Neural cell (in vitro differentiated cells): Measurements from ENCODE around the gene CTU1. TPM values are rescaled to one million over a fixed set of nuclear protein-coding genes. Genes with fewer than 3 reads are reported as not detected.

ENCODE experiments used
- H2AFZ ChIP-seq: fragments of 200-600, 300-800 bp; sonication (generic), shearing (Covaris generic); 2 replicates; pipeline ENCODE4 v1.6.0; 2014; ENCODE audit warnings: low read depth, mild to moderate bottlenecking, antibody characterized with exemption, low read length, moderate library complexity
- H3F3A ChIP-seq: fragments of 200-600 bp; shearing (Covaris generic); 2 replicates; pipeline ENCODE4 v1.6.1; 2016; ENCODE audit warnings: mild to moderate bottlenecking, moderate library complexity, mixed read lengths, antibody characterized with exemption, low read length; ENCODE audit not compliant: insufficient read depth, poor library complexity, severe bottlenecking
- H3K27ac ChIP-seq: fragments of 200-600, 300-800 bp; sonication (generic), shearing (Covaris generic); 2 replicates; pipeline ENCODE4 v1.5.1; 2014; ENCODE audit warnings: mild to moderate bottlenecking, low read length, moderate library complexity
- H3K27me3 ChIP-seq: fragments of 300-800, 200-600 bp; sonication (generic), shearing (Covaris generic); 2 replicates; pipeline ENCODE4 v1.6.0; 2014; ENCODE audit warnings: mild to moderate bottlenecking, low read depth, low read length, moderate library complexity; ENCODE audit not compliant: insufficient read depth
- H3K36me3 ChIP-seq: fragments of 300-800, 200-600 bp; sonication (generic), shearing (Covaris generic); 2 replicates; pipeline ENCODE4 v1.5.1; 2014; ENCODE audit warnings: mild to moderate bottlenecking, antibody characterized with exemption, low read length, moderate library complexity; ENCODE audit not compliant: insufficient read depth
- H3K4me2 ChIP-seq: fragments of 300-800, 200-600 bp; sonication (generic), shearing (Covaris generic); 2 replicates; pipeline ENCODE4 v1.6.0; 2014; ENCODE audit warnings: mild to moderate bottlenecking, low read length
- H3K4me3 ChIP-seq: fragments of 300-800, 200-600 bp; sonication (generic), shearing (Covaris generic); 2 replicates; pipeline ENCODE4 v1.5.1; 2014; ENCODE audit warnings: mild to moderate bottlenecking, low read length, moderate library complexity
- H3K79me2 ChIP-seq: fragments of 200-600 bp; shearing (Covaris generic); replicated peaks from 2 replicates; pipeline ENCODE4 v1.6.0; 2014; ENCODE audit warnings: mild to moderate bottlenecking, low read length, moderate library complexity; ENCODE audit not compliant: insufficient read depth
- H3K9ac ChIP-seq: fragments of 300-800, 200-600 bp; sonication (generic), shearing (Covaris generic); 2 replicates; pipeline ENCODE4 v1.6.1; 2016; ENCODE audit warnings: mild to moderate bottlenecking, low read length, mixed read lengths
- H3K9me2 ChIP-seq: fragments of 200-600 bp; shearing (Covaris generic); 2 replicates; pipeline ENCODE4 v1.6.1; 2016; ENCODE audit warnings: mild to moderate bottlenecking, low read length, mixed read lengths; ENCODE audit not compliant: insufficient read depth
- H3K9me3 ChIP-seq: fragments of 200-600, 300-800 bp; sonication (generic), shearing (Covaris generic); 2 replicates; pipeline ENCODE4 v1.6.1; 2016; ENCODE audit warnings: mild to moderate bottlenecking, mixed run types, low read length, moderate library complexity, mixed read lengths
- H4K20me1 ChIP-seq: fragments of 200-600 bp; shearing (Covaris generic); 2 replicates; pipeline ENCODE4 v1.6.1; 2016; ENCODE audit warnings: mild to moderate bottlenecking, mixed run types; ENCODE audit not compliant: insufficient read depth
- CTCF ChIP-seq: fragments of 450-650 bp; IDR thresholded peaks from 2 replicates; pipeline ENCODE4 v1.5.1; 2014; ENCODE audit warnings: antibody characterized with exemption, mild to moderate bottlenecking, moderate library complexity; ENCODE audit not compliant: poor library complexity, severe bottlenecking
- EP300 ChIP-seq: fragments of 450-650 bp; conservative IDR thresholded peaks from 2 replicates; pipeline ENCODE4 v1.6.1; 2014; ENCODE audit warnings: antibody characterized with exemption, mild to moderate bottlenecking, moderate library complexity; ENCODE audit not compliant: poor library complexity, severe bottlenecking
- EZH2 ChIP-seq: fragments of 200-600, 300-800 bp; shearing (Covaris generic), sonication (generic); IDR thresholded peaks from 2 replicates; pipeline ENCODE4 v1.6.1; 2014; ENCODE audit warnings: antibody characterized with exemption, low read length, borderline replicate concordance, mild to moderate bottlenecking; ENCODE audit not compliant: insufficient read depth, poor library complexity, severe bottlenecking
- MXI1 ChIP-seq: fragments of 450-650 bp; conservative IDR thresholded peaks from 2 replicates; pipeline ENCODE4 v1.6.1; 2014; ENCODE audit warnings: antibody characterized with exemption, mild to moderate bottlenecking; ENCODE audit not compliant: poor library complexity, severe bottlenecking
- POLR2AphosphoS5 ChIP-seq: IDR thresholded peaks from 2 replicates; pipeline ENCODE4 v1.6.1; 2012
- RAD21 ChIP-seq: fragments of 450-650 bp; conservative IDR thresholded peaks from 2 replicates; pipeline ENCODE4 v1.6.1; 2014; ENCODE audit warnings: antibody characterized with exemption, mild to moderate bottlenecking, moderate library complexity
- REST ChIP-seq: IDR thresholded peaks from 2 replicates; pipeline ENCODE4 v1.6.1; 2012; ENCODE audit warnings: borderline replicate concordance
- SMC3 ChIP-seq: fragments of 450-650 bp; conservative IDR thresholded peaks from 2 replicates; pipeline ENCODE4 v1.6.1; 2014; ENCODE audit warnings: antibody characterized with exemption, mild to moderate bottlenecking, moderate library complexity; ENCODE audit not compliant: poor library complexity
- TAF1 ChIP-seq: IDR thresholded peaks from 2 replicates; pipeline ENCODE4 v1.6.1; 2012; ENCODE audit warnings: low read depth
- polyA plus RNA-seq: library from polyadenylated mRNA; depleted of rRNA; stranded (reverse); fragments of >200 nt; gene quantifications from 2 replicates; pipeline ENCODE4 v1.2.3, GENCODE V29; 2014

CTU1 gene
- polyA plus RNA-seq, 1 donor from 2014 or later: 12.6 TPM

GRCh38 chr19:51086153-51086850, 21.9 kb downstream of the CTU1 start:
- Histone ChIP-seq H3K9me2 (no peaks in the 10 kb centered on the region), H3K36me3 (no peaks in the 10 kb centered on the region)

GRCh38 chr19:51084505-51084904, 23.7 kb downstream of the CTU1 start:
- no peaks in the 10 kb centered on the region for H3K79me2 ChIP-seq
- H3F3A ChIP-seq: no peaks in the 10 kb centered on the region
- no peak overlapping the region for H3K4me3 ChIP-seq
- TF ChIP-seq EZH2: no peak
- no peak for TF ChIP-seq MXI1
- no peak for TF ChIP-seq RAD21
- TF ChIP-seq TAF1: no peak
- no peak for TF ChIP-seq SMC3
- no peak for TF ChIP-seq REST
- no peak for TF ChIP-seq CTCF
- TF ChIP-seq EP300: no peak
- no peak for TF ChIP-seq POLR2AphosphoS5
- no peaks in the 10 kb centered on the region for H3K9me2 ChIP-seq
- H3K36me3 ChIP-seq: no peaks in the 10 kb centered on the region
- H4K20me1 ChIP-seq: no peaks in the 10 kb centered on the region
- no peak overlapping the region for H3K27ac ChIP-seq
- H3K27me3 ChIP-seq: no peaks in the 10 kb centered on the region
- H2AFZ ChIP-seq: no peak overlapping the region
- H3K9me3 ChIP-seq: no peaks in the 10 kb centered on the region
- no peak overlapping the region for H3K4me2 ChIP-seq
- H3K9ac ChIP-seq: no peak overlapping the region

More at GRCh38 chr19:51086153-51086850, 21.9 kb downstream of the CTU1 start:
- Histone ChIP-seq H3K27me3 (no peaks in the 10 kb centered on the region), H3K9me3 (no peaks in the 10 kb centered on the region), H3K4me2 (no peak overlapping the region), H2AFZ (no peak overlapping the region), H4K20me1 (no peaks in the 10 kb centered on the region), H3K4me3 (no peak overlapping the region), H3K27ac (no peak overlapping the region), H3K79me2 (no peaks in the 10 kb centered on the region), H3F3A (no peaks in the 10 kb centered on the region), H3K9ac (no peak overlapping the region)
- TF ChIP-seq TAF1 (no peak), EP300 (no peak), POLR2AphosphoS5 (no peak), REST (no peak)
